ENCODE results near the gene CSF3R.

Gene CSF3R

GRCh38 chr1:36466370-36467026 is 16.2 kb downstream of the CSF3R start:
- H3K27ac ChIP-seq, result no peak overlapping the region
- TF ChIP-seq CTCF (conservative IDR thresholded peaks at IDR 0.05), result no peak

GRCh38 chr1:36465731-36466369 is 16.9 kb downstream of the CSF3R start:
- H3K27ac ChIP-seq, result no peak overlapping the region
- TF ChIP-seq CTCF (conservative IDR thresholded peaks at IDR 0.05), result no peak

- TF ChIP-seq CTCF (conservative IDR thresholded peaks at IDR 0.05), result no peak
- peak overlapping the region; percentile 87 for H3K27ac ChIP-seq
Observed at GRCh38 chr1:36464605-36465393, 17.9 kb downstream of the CSF3R start.

- H3K27ac ChIP-seq, result peak within 1 kb of the TSS; percentile 87
- TF ChIP-seq CTCF (conservative IDR thresholded peaks at IDR 0.05), result no peak
Observed at GRCh38 chr1:36463803-36464604, 18.7 kb downstream of the CSF3R start, which contains the start of gene MRPS15. Gene MRPS15, minus strand, starts transcription at chr1:36464384. Its CDS starts 109 bp downstream, at chr1:36464275.

- H3K27ac ChIP-seq, result peak overlapping the region; percentile 87
- no peak for TF ChIP-seq CTCF (conservative IDR thresholded peaks at IDR 0.05)
Observed at GRCh38 chr1:36463463-36463802, 19.3 kb downstream of the CSF3R start.

- TF ChIP-seq CTCF (conservative IDR thresholded peaks at IDR 0.05), result no peak
- H3K27ac ChIP-seq, result no peak overlapping the region
Observed at GRCh38 chr1:36458910-36459309, 23.8 kb downstream of the CSF3R start.

- TF ChIP-seq CTCF (conservative IDR thresholded peaks at IDR 0.05), result no peak
- no peak overlapping the region for H3K27ac ChIP-seq
Observed at GRCh38 chr1:36457691-36458090, 25.0 kb downstream of the CSF3R start.
